GM21576 (cell line): ENCODE measurements around the gene MEIOSIN.

Experiments used
- ATAC-seq: cut with Tn5 transposase; IDR thresholded peaks from one replicate; pipeline ENCODE4 v1.9.1; 2021; ENCODE audit warnings: mild to moderate bottlenecking, moderate library complexity; ENCODE audit not compliant: unreplicated experiment

MEIOSIN gene

GRCh38 chr19:45778010-45778661 lies 44.9 kb downstream of the MEIOSIN start:
- ATAC-seq, result no peak

GRCh38 chr19:45779231-45780145 lies 46.2 kb downstream of the MEIOSIN start:
- peak; percentile 76 for ATAC-seq

- ATAC-seq, result no peak
Observed at GRCh38 chr19:45780146-45780447, 46.9 kb downstream of the MEIOSIN start.

GRCh38 chr19:45780448-45781213 lies 47.4 kb downstream of the MEIOSIN start:
- ATAC-seq, result no peak

- ATAC-seq, result no peak
Observed at GRCh38 chr19:45781214-45782161, 48.2 kb downstream of the MEIOSIN start.

- no peak for ATAC-seq
Observed at GRCh38 chr19:45782162-45782691, 49.0 kb downstream of the MEIOSIN start, which contains the start of gene DMPK. Gene DMPK, minus strand, starts transcription at chr19:45782490. Its CDS starts 138 bp downstream, at chr19:45782352.

GRCh38 chr19:45782820-45783785 lies 49.9 kb downstream of the MEIOSIN start:
- ATAC-seq, result no peak

- ATAC-seq, result no peak
Observed at GRCh38 chr19:45784096-45784495, 50.9 kb downstream of the MEIOSIN start.

- ATAC-seq, result no peak
Observed at GRCh38 chr19:45785097-45785496, 51.9 kb downstream of the MEIOSIN start.

GRCh38 chr19:45785781-45786532 lies 52.7 kb downstream of the MEIOSIN start:
- no peak for ATAC-seq

- no peak for ATAC-seq
Observed at GRCh38 chr19:45786533-45786894, 53.3 kb downstream of the MEIOSIN start.

GRCh38 chr19:45789035-45789786 lies 56.0 kb downstream of the MEIOSIN start:
- no peak for ATAC-seq

GRCh38 chr19:45790942-45791341 lies 57.7 kb downstream of the MEIOSIN start:
- no peak for ATAC-seq

GRCh38 chr19:45791744-45792469 lies 58.7 kb downstream of the MEIOSIN start:
- ATAC-seq, result peak; percentile 12

- peak; percentile 89 for ATAC-seq
Observed at GRCh38 chr19:45792470-45793177, 59.4 kb downstream of the MEIOSIN start, which contains the start of gene DMWD. Gene DMWD, minus strand, starts transcription at chr19:45792845. Its CDS starts 89 bp downstream, at chr19:45792756.

- ATAC-seq, result no peak
Observed at GRCh38 chr19:45793178-45793564, 59.9 kb downstream of the MEIOSIN start.
